Mucosa of descending colon (tissue), 3 donors: ENCODE results near the gene RPS6KA5. TPM values are rescaled to one million over a fixed set of nuclear protein-coding genes. Genes with fewer than 3 reads are reported as not detected.
"Not testable (repeated sequence)": the region's sequence is repeated elsewhere in the genome, so short reads cannot be mapped to it uniquely, and the experiment has no call there.

Experiments
- ATAC-seq: fragments of 200-7000 bp; cut with Tn5 transposase; one replicate; pipeline ENCODE4 v1.9.1; 2020; ENCODE audit warnings: mild to moderate bottlenecking, moderate library complexity
- DNase-seq, 3 donors: peaks; one replicate each; pipeline ENCODE4 v3.0.0-alpha.2; 2020
- H3K36me3 ChIP-seq: fragments of 200-600 bp; one replicate; pipeline ENCODE4 v1.8.0; 2021; ENCODE audit warnings: low read depth, mild to moderate bottlenecking
- H3K4me1 ChIP-seq: fragments of 200-600 bp; one replicate; pipeline ENCODE4 v1.8.0; 2021; ENCODE audit warnings: low read depth, mild to moderate bottlenecking
- H3K4me3 ChIP-seq: fragments of 200-600 bp; one replicate; pipeline ENCODE4 v1.8.0; 2021; ENCODE audit warnings: mild to moderate bottlenecking
- H3K9me3 ChIP-seq: fragments of 200-600 bp; one replicate; pipeline ENCODE4 v1.8.0; 2021; ENCODE audit warnings: mild to moderate bottlenecking
- CTCF ChIP-seq: fragments of 200-600 bp; IDR thresholded peaks from one replicate; pipeline ENCODE4 v1.8.0; 2022; ENCODE audit warnings: antibody characterized with exemption, mild to moderate bottlenecking
- intact Hi-C, 2 donors: fragments of 100-400 bp; cut with DNase I in 1 of 2; cut with micrococcal nuclease in 1 of 2; formaldehyde crosslinking; loops; one replicate each; pipeline versions ENCODE4 v1.11.0 to v1.11.1; 2022; cut with DNase I, micrococcal nuclease
- total RNA-seq, 3 donors: library from RNA; stranded (reverse); fragmentation: NEBNext Ultra II Directional in 2 of 3; extraction: Animal tissue kit (Norgen Biotek cat#: 25700) in 2 of 3; gene quantifications; one replicate each; pipeline versions ENCODE4 v1.2.1 to v1.2.4, GENCODE V29; 2021 to 2023
- donor health status: DM: no; HTN: no; CAD: no; lungs with moderate emphysema.
- donor health status: DM: no; HTN: no; CAD: no.
- donor health status: DM: no; HTN: yes; CAD: no.

RPS6KA5 gene
- total RNA-seq, 3 donors from 2014 or later, result 25.0 to 41.5 (median 27.2) TPM

- no peak for DNase-seq
- Histone ChIP-seq H3K36me3 (no peaks in the 10 kb centered on the region), H3K9me3 (no peaks in the 10 kb centered on the region), H3K4me3 (no peak overlapping the region), H3K4me1 (no peaks in the 10 kb centered on the region)
- no peak for TF ChIP-seq CTCF
- intact Hi-C loops, result no loop called here
- no peak for ATAC-seq
Measured at GRCh38 chr14:90839889-90840266, 220.6 kb downstream of the RPS6KA5 start.

DNA sequence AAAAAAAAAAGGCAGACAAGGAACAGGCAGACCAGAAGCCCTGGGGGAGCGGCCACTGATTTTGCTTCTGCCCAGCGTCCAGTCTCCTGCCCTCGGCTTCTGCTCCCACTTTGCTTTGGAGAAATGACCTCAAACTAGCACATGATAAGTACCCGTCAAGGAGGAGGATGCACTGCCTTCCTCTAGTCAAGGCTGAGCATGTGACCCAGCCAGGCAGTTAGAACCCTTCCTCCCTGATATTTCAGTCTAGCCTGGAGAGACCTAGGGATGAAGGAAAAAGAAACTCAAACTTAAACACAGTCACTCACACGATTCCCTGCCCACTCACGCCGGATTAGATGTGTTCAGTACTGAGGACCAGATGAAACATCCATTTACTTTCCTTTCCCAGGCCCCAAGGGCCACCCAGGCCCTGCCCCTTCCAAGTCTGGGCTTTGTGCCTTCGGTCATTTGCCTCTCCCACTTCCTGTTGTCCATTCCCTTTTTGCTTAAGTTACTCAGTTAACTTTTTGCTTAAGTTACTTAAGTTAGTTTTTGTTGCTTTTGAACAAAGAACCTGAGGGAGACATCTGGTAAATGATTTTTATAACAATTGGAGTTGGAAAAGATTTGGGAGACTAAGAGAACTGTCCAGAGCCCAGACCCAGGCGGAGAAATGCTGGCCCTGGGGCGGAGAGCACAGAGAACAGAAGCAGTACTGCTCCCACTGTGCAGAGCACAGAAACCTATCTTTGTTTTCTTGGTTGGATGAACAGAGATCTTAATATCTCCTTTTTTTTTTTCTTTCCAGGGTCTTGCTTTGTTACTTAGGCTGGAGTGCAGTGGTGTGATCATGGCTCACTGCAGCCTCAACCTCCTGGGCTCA lies 221.2 kb downstream of the RPS6KA5 start:
- H3K4me3 ChIP-seq, result no peak overlapping the region
- no peaks in the 10 kb centered on the region for H3K9me3 ChIP-seq
- H3K36me3 ChIP-seq, result no peaks in the 10 kb centered on the region
- intact Hi-C loops, result no loop called here
- TF ChIP-seq CTCF, result no peak
- DNase-seq (peak in 1 of 3 donors; percentile 33), ATAC-seq (peak; percentile 58)
- no peaks in the 10 kb centered on the region for H3K4me1 ChIP-seq

- DNase-seq, intact Hi-C loops, H3K9me3 ChIP-seq: not testable (repeated sequence)
Measured at GRCh38 chr14:90838531-90838930, 221.9 kb downstream of the RPS6KA5 start.

DNA sequence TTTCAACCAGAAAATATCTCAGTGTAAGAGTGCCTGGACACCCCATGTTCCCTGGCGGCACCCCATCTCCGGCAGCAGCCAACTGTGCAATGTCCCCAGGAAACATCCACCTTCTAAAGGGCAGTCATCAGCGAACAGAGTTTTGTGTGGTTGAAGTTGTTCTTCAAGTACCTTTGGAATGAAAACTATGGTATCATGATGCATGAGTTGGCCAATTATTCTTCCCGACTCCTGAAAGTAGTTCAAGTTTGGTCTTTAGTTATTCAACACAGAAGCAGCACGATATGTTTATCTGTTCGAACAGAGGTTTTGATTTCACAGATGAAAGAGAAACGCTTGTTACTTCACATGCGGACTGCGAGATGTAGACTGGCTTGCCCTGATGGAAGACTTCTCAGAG lies 223.1 kb downstream of the RPS6KA5 start:
- H3K36me3 ChIP-seq, result no peaks in the 10 kb centered on the region
- no peak overlapping the region for H3K4me3 ChIP-seq
- TF ChIP-seq CTCF, result no peak
- DNase-seq (no peak), ATAC-seq (no peak)
- intact Hi-C loops, result no loop called here
- H3K9me3 ChIP-seq, result no peaks in the 10 kb centered on the region
- no peaks in the 10 kb centered on the region for H3K4me1 ChIP-seq

More at GRCh38 chr14:90838531-90838930, 221.9 kb downstream of the RPS6KA5 start:
- not testable (repeated sequence) for ATAC-seq, H3K36me3 ChIP-seq, H3K4me1 ChIP-seq, H3K4me3 ChIP-seq

DNA sequence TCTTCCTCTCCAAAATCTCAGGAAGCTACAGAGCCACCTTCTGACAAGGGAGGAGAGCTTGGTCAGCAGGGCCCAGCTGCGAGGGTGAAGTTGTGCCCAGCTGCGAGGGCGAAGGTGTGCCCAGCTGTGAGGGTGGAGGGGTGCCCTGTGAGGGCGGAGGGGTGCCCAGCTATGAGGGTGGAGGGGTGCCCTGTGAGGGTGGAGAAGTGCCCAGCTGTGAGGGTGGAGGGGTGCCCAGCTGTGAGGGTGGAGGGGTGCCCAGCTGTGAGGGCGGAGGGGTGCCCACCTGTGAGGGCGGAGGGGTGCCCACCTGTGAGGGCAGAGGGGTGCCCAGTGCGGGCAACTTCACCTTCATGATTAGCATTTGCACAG lies 223.8 kb downstream of the RPS6KA5 start:
- no peak overlapping the region for H3K4me3 ChIP-seq
- no peaks in the 10 kb centered on the region for H3K36me3 ChIP-seq
- no peak for TF ChIP-seq CTCF
- intact Hi-C loops, result no loop called here
- no peaks in the 10 kb centered on the region for H3K4me1 ChIP-seq
- no peak for DNase-seq
- ATAC-seq, result no peak
- no peaks in the 10 kb centered on the region for H3K9me3 ChIP-seq

- H3K36me3 ChIP-seq, result no peaks in the 10 kb centered on the region
- TF ChIP-seq CTCF, result no peak
- ATAC-seq (no peak), DNase-seq (no peak)
- H3K9me3 ChIP-seq, result no peaks in the 10 kb centered on the region
- intact Hi-C loops, result no loop called here
- no peak overlapping the region for H3K4me3 ChIP-seq
- peaks cover 13% of the 10 kb centered on the region for H3K4me1 ChIP-seq
Measured at GRCh38 chr14:90831821-90832220, 228.6 kb downstream of the RPS6KA5 start.
